Measurements from ENCODE around the gene CLK4.

DNA sequence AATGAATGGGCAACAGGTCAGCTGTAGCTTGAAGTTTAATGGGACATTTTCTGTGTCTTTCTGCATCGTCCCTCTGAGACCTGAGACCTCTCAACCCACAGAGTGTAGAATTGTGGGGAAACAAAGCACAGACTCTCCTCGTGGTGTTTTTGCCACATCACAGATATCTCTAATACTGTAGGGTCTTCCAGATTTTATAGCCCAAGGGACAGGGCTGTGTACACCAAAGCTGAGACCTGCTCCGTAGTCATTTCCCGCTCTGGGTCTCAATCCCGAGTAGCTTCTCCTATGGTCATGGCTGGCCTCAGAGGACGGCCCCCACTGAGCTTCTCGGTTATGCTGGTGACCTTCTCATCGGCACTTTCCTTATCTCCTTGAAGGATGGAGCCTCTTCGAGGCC lies 14.9 kb upstream of the CLK4 start:
- TF ChIP-seq EZH2 (IDR thresholded peaks at IDR 0.05) (no peak), POLR2AphosphoS5 (IDR thresholded peaks at IDR 0.05; ENCODE audit: borderline replicate concordance, low read depth, low read length) (no peak), FOXP2 (optimal IDR thresholded peaks at IDR 0.05; ENCODE audit: control extremely low read depth, extremely low read length, insufficient read depth) (no peak)

Measured in SK-N-MC (cell line).